Measurements from ENCODE around the gene AGPAT4. TPM values are rescaled to one million over a fixed set of nuclear protein-coding genes. Genes with fewer than 3 reads are reported as not detected.

The AGPAT4 gene
- total and polyA plus RNA-seq, 2 of the 13 experiments (the other 11 are each of a cell fraction or from before 2014, with no cell fraction given) = 0.07 to 0.13 TPM

DNA sequence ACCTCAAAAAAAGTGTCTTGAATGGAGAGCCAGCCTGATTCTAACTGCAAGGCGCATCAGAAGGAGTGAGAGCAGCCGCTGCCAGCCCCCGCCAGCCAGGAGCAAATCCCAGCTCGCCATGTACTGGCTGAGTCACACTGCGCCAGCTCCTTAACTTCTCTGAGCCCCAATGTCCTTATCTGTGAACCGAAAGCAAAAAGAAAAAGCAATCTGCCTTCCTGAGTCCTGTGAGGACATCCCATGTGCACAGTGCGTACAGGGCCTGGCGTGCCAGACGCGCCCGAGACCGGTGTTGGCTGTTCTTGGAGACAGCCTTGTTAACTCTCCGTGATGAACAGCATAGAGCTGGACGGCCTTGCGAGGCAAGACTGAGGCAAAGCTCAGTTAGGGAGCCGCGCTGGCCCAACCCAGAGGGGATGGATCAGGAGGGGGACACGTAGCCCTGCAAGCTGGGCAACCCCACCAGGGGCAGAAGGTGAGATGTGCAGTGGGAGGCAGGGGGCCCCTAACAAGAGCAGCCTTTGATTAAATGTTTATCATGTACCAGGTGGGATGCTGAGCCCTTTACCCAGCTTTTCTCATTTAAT, 122.7 kb downstream of the AGPAT4 start (continued):
- TF ChIP-seq SIN3B (IDR thresholded peaks at IDR 0.05; ENCODE audit: low read length) = no peak
- no peak for TF ChIP-seq NFKBIZ (CRISPR knock-in tag; IDR thresholded peaks at IDR 0.05)
- no peak for TF ChIP-seq FOSL1 (CRISPR knock-in tag; IDR thresholded peaks at IDR 0.05; ENCODE audit: borderline replicate concordance)
- TF ChIP-seq BRCA1 (CRISPR knock-in tag; IDR thresholded peaks at IDR 0.05) = no peak
- TF ChIP-seq ZBTB7A (CRISPR knock-in tag; IDR thresholded peaks at IDR 0.05) = no peak
- no peak for TF ChIP-seq ZFP62 (CRISPR knock-in tag; IDR thresholded peaks at IDR 0.05)
- TF ChIP-seq LCORL (IDR thresholded peaks at IDR 0.05) = no peak
- TF ChIP-seq LCORL (CRISPR knock-in tag; IDR thresholded peaks at IDR 0.05) = no peak
- TF ChIP-seq RNF2 (conservative IDR thresholded peaks at IDR 0.05; ENCODE audit: low read depth) = no peak

- 36% methylated on average over 8 of the region's 8 CpGs for WGBS (ENCODE audit: low lambda C conversion rate)
- Histone ChIP-seq H3K36me3 (replicated peaks in 1 of 2; ENCODE audit: control insufficient read depth in 1 of 2, insufficient read depth in 2 of 2, low read length in 2 of 2) (no peaks in the 10 kb centered on the region), H2AFZ (ENCODE audit: low read length) (no peak overlapping the region), H3K4me1 (ENCODE audit: insufficient read depth, low read length) (no peaks in the 10 kb centered on the region), H3K9ac (ENCODE audit: insufficient read depth, low read depth, low read length) (no peak overlapping the region), H3K79me2 (ENCODE audit: insufficient read depth, low read length) (no peaks in the 10 kb centered on the region), H4K20me1 (ENCODE audit: insufficient read depth, low read length) (no peaks in the 10 kb centered on the region), H3K9me3 (ENCODE audit: low read length) (no peaks in the 10 kb centered on the region), H3K4me2 (ENCODE audit: low read depth, low read length) (no peak overlapping the region), H3K27ac (ENCODE audit: extremely low read length, insufficient read depth, low read length) (no peak overlapping the region), H3K4me3 (replicated peaks in 1 of 3; ENCODE audit: insufficient read depth in 1 of 3, low read depth in 2 of 3, low read length in 3 of 3) (no peak overlapping the region), H3K27me3 (ENCODE audit: control insufficient read depth in 1 of 2, insufficient read depth in 2 of 2, low read length in 2 of 2) (peaks cover 2 to 35% of the 10 kb centered on the region in 2 experiments; a peak in 4 of 5 replicates)
- in situ Hi-C loops (cut with HindIII; ENCODE audit: extremely low pct_ligation_motif_present, low pct_unique_long_range_greater_than_20kb) (no loop called here), intact Hi-C loops (cut with micrococcal nuclease; ENCODE audit: unreplicated experiment) (no loop called here)
- FAIRE-seq (no peak), ATAC-seq (no peak), DNase-seq (ENCODE audit: low spot score) (no peak)
- BruUV-seq (replicated peaks) = no TSS peak
- ChIA-PET CTCF (ENCODE audit: low intra/inter-chr PET ratio, low total read pairs) (no interaction called here), POLR2A (no interaction called here)
- TF ChIP-seq MAZ (IDR thresholded peaks at IDR 0.05; ENCODE audit: borderline replicate concordance, low read depth, low read length) = no peak
- no peak for TF ChIP-seq MAZ (CRISPR knock-in tag; IDR thresholded peaks at IDR 0.05; ENCODE audit: low read depth)
- TF ChIP-seq ZMYM2 (CRISPR knock-in tag; IDR thresholded peaks at IDR 0.05) = no peak
- no peak for TF ChIP-seq ZBTB43 (CRISPR knock-in tag; conservative IDR thresholded peaks at IDR 0.05)
- TF ChIP-seq ZNF644 (CRISPR knock-in tag; IDR thresholded peaks at IDR 0.05; ENCODE audit: low read depth) = no peak
- no peak for TF ChIP-seq SIX1 (CRISPR knock-in tag; IDR thresholded peaks at IDR 0.05; ENCODE audit: borderline replicate concordance)
- no peak for TF ChIP-seq ZNF281 (CRISPR knock-in tag; IDR thresholded peaks at IDR 0.05; ENCODE audit: borderline replicate concordance)
- TF ChIP-seq ZNF121 (CRISPR knock-in tag; IDR thresholded peaks at IDR 0.05) = no peak
- TF ChIP-seq KDM6A (CRISPR knock-in tag; IDR thresholded peaks at IDR 0.05; ENCODE audit: low read depth) = no peak
- TF ChIP-seq NR3C1 (CRISPR knock-in tag; IDR thresholded peaks at IDR 0.05) = no peak
- TF ChIP-seq, protein P1, sequence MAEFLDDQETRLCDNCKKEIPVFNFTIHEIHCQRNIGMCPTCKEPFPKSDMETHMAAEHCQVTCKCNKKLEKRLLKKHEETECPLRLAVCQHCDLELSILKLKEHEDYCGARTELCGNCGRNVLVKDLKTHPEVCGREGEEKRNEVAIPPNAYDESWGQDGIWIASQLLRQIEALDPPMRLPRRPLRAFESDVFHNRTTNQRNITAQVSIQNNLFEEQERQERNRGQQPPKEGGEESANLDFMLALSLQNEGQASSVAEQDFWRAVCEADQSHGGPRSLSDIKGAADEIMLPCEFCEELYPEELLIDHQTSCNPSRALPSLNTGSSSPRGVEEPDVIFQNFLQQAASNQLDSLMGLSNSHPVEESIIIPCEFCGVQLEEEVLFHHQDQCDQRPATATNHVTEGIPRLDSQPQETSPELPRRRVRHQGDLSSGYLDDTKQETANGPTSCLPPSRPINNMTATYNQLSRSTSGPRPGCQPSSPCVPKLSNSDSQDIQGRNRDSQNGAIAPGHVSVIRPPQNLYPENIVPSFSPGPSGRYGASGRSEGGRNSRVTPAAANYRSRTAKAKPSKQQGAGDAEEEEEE (CRISPR knock-in tag; IDR thresholded peaks at IDR 0.05; ENCODE audit: borderline replicate concordance) = no peak
- no peak for TF ChIP-seq FOXA1 (IDR thresholded peaks at IDR 0.05)
- no peak for TF ChIP-seq FOXA1 (CRISPR knock-in tag; IDR thresholded peaks at IDR 0.05)
These were observed 123.3 kb downstream of the AGPAT4 start for GRCh38 chr6:161150566-161150965.

All from HepG2 (cell line).